Muscle layer of duodenum (tissue), 2 donors: ENCODE measurements around the gene ZNF574.
"Not testable (repeated sequence)": the region's sequence is repeated elsewhere in the genome, so short reads cannot be mapped to it uniquely, and the experiment has no call there.

Experiments
- H3K27ac ChIP-seq: one replicate; pipeline ENCODE4 v1.7.0; 2013; ENCODE audit warnings: mild to moderate bottlenecking, low read length
- H3K27me3 ChIP-seq: one replicate; pipeline ENCODE4 v1.7.0; 2013; ENCODE audit warnings: low read depth, mild to moderate bottlenecking, control low read depth, low read length
- H3K36me3 ChIP-seq, 2 donors: one replicate each; pipeline ENCODE4 v1.7.0; 2013; ENCODE audit warnings: low read length in 2 of 2, control low read depth in 1 of 2, mild to moderate bottlenecking in 1 of 2; ENCODE audit not compliant: insufficient read depth in 2 of 2, control insufficient read depth in 1 of 2
- H3K4me1 ChIP-seq, 2 donors: one replicate each; pipeline ENCODE4 v1.7.0; 2013; ENCODE audit warnings: low read length in 2 of 2, mild to moderate bottlenecking in 2 of 2, control low read depth in 1 of 2, moderate library complexity in 1 of 2; ENCODE audit not compliant: insufficient read depth in 2 of 2, control insufficient read depth in 1 of 2
- H3K4me3 ChIP-seq, 2 donors: one replicate each; pipeline ENCODE4 v1.7.0; 2013; ENCODE audit warnings: low read length in 2 of 2, low read depth in 1 of 2, mild to moderate bottlenecking in 1 of 2
- H3K9me3 ChIP-seq, 2 donors: one replicate each; pipeline ENCODE4 v1.7.0; 2013; ENCODE audit warnings: low read length in 2 of 2, control low read depth in 1 of 2, mild to moderate bottlenecking in 1 of 2; ENCODE audit not compliant: control insufficient read depth in 1 of 2
- donor health status: healthy.

Gene ZNF574

DNA sequence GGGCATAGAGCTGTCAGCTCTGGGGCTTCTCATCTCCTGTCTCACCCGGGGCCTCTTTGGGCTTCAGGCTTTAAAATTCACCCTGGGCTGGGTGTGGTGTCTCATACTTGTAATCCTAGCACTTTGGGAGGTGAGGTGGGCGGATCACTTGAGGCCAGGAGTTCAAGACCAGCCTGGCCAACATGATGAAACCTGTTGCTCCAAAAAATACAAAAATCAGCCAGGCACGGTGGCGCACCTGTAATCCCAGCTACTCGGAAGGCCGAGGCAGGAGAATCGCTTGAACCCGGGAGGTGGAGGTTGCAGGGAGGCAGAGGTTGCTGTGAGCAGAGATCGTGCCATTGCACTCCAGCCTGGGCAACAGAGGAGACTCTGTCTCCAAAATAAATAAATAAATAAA lies 35.5 kb upstream of the ZNF574 start:
- not testable (repeated sequence) for H3K4me3 ChIP-seq, H3K27me3 ChIP-seq, H3K27ac ChIP-seq, H3K9me3 ChIP-seq, H3K4me1 ChIP-seq
- peaks cover 0 to 52% of the 10 kb centered on the region in 2 donors for H3K36me3 ChIP-seq

DNA sequence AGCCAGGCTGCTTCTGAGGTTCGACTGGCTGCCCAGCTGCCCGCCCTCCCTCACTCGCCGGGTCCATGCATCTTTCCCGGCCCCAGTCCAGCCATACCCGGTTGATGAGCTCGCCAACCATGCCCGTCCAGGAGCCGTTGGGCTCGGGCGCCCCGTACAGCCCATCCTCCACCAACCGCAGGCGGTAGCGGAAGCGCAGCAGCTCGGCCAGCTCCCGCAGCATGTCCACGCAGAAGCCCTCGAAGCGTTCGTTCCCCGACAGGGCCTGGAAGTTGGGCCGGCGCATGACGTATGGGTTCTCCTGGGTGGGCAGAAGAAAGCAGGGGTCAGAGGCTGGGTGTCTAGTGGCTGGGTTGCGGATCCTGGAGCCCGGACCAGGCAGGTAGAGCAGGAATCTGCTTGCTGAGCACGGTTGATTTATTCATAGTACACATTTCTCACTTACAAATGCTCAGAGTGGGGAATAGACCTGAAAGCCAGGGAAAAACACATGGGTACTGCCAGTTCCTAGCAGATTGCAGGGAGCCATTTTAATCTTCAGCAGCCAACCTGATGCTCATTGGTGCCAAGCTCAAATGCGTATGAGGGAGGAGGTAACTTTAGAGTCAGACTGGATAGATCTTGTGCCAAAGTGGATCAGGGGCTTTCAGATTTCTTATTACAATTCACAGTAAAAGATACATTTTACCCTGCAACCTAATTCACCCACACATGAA lies 33.4 kb upstream of the ZNF574 start:
- Histone ChIP-seq H3K9me3 (no peaks in the 10 kb centered on the region), H3K27me3 (no peaks in the 10 kb centered on the region), H3K4me3 (no peak overlapping the region), H3K27ac (no peak overlapping the region), H3K4me1 (no peaks in the 10 kb centered on the region), H3K36me3 (peaks cover 0 to 55% of the 10 kb centered on the region in 2 donors)

DNA sequence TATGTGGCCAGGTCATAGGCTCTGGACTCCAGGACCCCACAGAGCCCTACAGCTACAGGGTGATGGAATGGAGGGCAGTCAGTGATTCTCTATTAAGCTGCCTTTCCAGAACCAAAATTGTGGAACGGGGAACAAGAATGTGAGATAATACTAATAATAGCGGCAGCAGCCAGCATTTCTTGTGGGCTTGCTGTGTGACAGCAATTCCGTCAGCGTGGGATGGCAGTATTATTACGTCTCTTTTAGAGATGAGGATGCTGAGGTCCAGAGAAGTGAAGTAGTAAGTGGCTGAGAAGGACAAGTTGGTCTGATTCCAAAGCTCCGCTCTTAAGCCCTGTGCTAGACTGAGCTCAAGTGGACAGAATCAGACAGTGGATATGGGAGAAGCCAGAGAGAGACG lies 30.4 kb upstream of the ZNF574 start:
- Histone ChIP-seq H3K4me3 (no peak overlapping the region), H3K4me1 (no peaks in the 10 kb centered on the region), H3K27me3 (no peaks in the 10 kb centered on the region), H3K9me3 (no peaks in the 10 kb centered on the region), H3K27ac (no peak overlapping the region), H3K36me3 (peaks cover 0 to 42% of the 10 kb centered on the region in 2 donors)

DNA sequence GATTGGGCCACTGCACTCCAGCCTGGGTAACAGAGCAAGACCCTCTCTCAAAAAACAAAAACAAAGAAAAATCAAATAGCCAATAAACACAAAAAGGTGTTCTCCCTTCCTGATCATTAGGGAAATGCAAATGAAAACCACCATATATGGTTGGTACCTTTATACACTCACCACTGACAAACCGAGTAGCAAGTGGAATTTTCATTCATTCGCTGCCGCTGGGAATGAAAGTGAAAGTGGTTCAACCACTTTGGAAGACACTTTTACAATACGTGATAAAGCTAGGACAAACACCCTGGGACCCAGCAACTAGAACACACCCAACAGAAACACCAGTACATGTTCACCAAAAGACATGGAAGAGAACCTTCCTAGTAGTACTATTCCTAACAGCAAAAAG lies 27.0 kb upstream of the ZNF574 start:
- H3K27ac ChIP-seq = no peak overlapping the region
- no peaks in the 10 kb centered on the region for H3K27me3 ChIP-seq
- no peaks in the 10 kb centered on the region for H3K9me3 ChIP-seq
- H3K36me3 ChIP-seq = peaks cover 0 to 45% of the 10 kb centered on the region in 2 donors
- no peaks in the 10 kb centered on the region for H3K4me1 ChIP-seq
- peak overlapping the region in 1 of 2 donors; percentile 55 for H3K4me3 ChIP-seq

DNA sequence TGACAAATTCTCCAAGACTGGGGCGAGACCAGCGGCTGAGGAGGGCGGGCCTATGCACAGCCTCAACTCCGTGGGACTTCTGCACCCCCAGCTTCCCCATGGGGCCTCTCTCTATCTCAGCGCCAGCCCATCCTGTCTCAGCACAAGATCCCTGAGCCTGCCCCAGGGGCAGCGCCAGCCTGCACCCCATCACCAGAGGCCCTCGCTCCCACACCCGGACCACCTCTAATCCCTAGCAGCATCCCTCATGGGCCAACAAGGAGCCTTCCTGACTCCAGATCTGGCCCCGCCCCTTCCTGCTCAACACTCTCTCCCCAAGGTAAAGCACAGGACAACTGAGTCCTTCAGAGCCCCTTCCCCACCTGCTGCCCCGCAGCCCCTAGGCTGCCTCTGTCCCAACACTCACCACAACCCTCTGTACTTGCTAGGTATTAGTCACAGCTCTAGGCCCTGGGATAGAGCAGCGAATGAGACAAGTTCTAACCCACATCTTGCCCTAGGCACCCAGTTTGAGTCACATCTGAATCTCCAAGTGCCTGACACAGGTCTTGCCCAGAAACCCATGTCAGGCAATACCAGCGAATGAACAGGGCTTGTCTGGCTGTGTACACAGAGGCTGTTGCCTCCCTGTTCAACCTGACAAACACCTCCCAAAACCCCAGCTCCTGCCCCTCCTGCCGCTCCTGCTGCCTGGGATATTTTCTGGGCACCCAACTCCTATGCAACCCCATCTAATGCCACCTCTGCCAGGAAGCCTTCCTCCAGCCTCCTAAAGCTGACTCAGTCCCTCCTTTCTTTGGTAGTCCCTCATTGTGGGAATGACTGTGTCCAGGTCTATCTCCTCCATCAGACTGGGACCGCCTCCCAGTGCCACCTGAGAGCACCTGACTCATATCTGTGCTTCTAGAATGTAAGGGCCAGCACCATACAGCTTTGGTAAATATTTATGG lies 24.5 kb upstream of the ZNF574 start:
- H3K27ac ChIP-seq = no peak overlapping the region
- H3K9me3 ChIP-seq = no peaks in the 10 kb centered on the region

DNA sequence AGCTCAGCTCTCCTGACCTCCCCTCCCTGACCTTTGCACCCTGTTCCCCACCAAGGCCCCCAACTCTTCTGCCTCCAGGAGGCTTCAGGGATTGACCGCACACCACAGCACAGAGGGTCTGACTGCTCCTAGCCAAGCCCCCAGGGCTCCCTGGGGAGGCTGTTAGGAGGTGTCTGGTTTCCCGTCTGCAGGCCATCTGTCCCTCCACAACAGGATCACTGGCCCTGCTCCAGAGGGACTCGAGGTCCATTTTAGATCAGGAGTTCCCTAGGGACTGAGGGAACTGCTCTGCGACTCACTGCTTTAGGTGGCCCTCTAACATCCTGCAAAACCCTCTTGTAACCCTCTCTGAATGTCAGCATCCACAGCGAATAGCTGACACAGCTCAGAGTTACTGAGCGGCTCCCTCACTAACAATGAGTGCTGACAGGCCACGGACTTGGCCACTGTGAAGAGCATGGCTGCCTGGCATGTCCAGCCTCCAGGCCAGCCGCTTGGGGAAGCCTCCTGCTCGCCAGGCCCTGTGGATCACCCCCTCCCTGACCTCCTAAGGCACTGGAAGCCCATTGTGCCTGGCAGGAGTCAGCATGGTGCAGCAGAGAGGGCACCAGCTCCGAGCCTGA lies 23.6 kb upstream of the ZNF574 start:
- no peak overlapping the region for H3K4me3 ChIP-seq
- H3K27me3 ChIP-seq = no peaks in the 10 kb centered on the region
- H3K36me3 ChIP-seq = peaks cover 4 to 54% of the 10 kb centered on the region in 2 donors
- H3K4me1 ChIP-seq = no peaks in the 10 kb centered on the region
- H3K9me3 ChIP-seq = no peaks in the 10 kb centered on the region
- no peak overlapping the region for H3K27ac ChIP-seq

More for the DNA sequence above, 24.5 kb upstream of the ZNF574 start:
- Histone ChIP-seq H3K4me3 (no peak overlapping the region), H3K27me3 (no peaks in the 10 kb centered on the region), H3K4me1 (no peaks in the 10 kb centered on the region), H3K36me3 (peaks cover 2 to 46% of the 10 kb centered on the region in 2 donors)

DNA sequence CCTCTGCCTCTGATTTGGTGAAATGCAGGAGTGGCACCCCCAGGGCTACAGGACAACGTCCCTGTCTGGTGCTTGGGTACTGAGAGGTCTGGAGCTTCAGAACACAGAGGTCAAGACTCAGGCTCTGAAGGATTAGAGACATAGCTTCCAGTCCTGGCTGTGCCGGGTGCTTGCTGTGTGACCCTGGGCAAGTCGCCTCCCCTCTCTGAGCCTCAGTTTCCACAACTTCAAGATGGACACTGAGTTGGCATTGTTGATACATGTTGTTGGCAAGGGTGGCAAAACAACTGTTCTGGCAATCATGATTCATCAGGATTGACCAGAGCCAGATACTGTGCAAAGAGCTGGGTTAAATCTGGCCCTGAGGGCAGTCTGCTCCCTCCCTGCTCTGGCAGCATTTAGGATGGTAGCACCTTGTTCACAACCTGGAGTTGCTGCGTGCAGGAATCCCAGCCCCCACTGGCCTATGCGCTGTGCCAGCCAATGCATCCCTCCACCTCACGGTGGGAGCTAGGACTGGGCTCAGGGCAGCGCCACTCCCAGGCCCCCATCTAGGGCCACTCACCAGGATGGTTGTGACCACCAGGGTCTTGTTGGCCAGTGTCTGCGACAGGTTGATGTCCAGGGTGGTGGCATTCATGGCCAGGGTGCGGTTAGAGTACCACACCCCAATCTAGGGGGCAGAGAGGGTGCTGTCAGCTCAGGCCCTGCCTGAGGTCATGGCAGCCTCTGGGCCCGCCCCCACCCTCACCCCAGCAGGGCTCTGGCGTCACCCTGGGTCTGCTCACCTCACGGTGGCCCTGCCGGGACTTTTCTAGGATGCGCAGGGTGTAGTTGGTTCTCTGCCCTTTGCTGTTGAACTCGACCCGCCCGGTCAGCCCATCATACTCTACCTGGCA lies 22.7 kb upstream of the ZNF574 start:
- H3K9me3 ChIP-seq = no peaks in the 10 kb centered on the region
- H3K36me3 ChIP-seq = peaks cover 4 to 54% of the 10 kb centered on the region in 2 donors
- H3K4me1 ChIP-seq = no peaks in the 10 kb centered on the region
- H3K27ac ChIP-seq = no peak overlapping the region
- H3K27me3 ChIP-seq = no peaks in the 10 kb centered on the region
- no peak overlapping the region for H3K4me3 ChIP-seq

DNA sequence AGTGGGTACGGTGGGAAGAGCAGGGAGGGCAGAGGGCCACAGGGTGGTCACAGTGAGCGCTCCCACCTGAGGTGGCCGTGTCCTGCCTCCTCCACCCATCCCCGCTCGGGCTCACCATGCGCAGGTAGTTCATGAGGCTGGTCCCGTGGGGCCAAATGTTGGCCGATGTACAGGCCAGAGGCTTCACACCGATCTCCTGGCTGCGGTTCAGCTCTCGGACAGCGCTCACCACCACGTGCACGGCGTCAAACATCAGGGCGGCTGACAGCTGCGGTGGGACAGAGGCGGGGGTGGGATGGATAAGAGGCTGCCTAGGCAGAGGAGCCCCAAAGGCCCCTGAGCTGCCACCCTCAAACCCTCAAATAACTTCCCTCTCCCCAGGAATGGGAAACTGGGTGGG lies 21.8 kb upstream of the ZNF574 start:
- Histone ChIP-seq H3K27me3 (no peaks in the 10 kb centered on the region), H3K9me3 (no peaks in the 10 kb centered on the region), H3K27ac (no peak overlapping the region), H3K4me1 (no peaks in the 10 kb centered on the region), H3K4me3 (no peak overlapping the region), H3K36me3 (peaks cover 4 to 60% of the 10 kb centered on the region in 2 donors)

DNA sequence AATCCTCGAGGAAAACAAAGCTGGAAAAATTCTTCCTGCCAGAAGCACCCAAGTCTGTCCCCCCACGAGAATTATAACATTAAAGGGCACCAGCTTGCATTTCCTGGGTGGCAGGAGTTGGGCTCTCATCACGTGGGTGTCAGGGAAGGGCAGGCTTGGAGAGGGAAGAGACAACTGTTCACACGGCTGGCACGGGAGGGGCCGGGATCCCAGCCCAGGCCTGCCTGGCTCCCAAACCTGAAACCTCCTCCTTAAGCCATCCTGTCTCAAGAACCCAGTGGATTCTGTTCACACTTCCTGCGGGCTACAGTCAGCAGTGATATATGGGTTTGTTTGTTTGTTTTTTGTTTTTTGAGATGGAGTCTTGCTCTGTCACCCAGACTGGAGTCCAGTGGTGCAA lies 18.1 kb upstream of the ZNF574 start:
- H3K36me3 ChIP-seq = peaks cover 4 to 69% of the 10 kb centered on the region in 2 donors
- H3K27me3 ChIP-seq = no peaks in the 10 kb centered on the region
- no peaks in the 10 kb centered on the region for H3K9me3 ChIP-seq
- H3K4me3 ChIP-seq = no peak overlapping the region
- no peak overlapping the region for H3K27ac ChIP-seq
- H3K4me1 ChIP-seq = no peaks in the 10 kb centered on the region

DNA sequence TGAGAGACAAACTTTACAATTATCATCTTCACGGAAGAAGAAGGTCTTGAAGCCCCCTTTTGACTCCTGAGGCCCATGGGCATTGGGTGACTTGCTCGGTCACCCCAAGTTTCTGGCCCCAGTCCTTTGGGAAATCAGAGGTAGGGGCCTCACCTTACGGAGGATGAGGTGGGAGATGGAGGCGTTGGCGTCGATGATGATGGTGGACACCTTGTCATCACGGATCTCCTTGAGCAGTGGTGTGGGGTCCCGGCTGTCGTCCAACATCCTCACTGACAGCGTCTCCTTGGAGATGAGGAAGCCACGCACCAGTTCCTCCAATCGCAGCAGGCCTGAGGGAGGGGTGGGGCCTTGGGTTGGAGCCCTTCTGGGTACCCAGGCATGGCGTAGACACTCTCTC lies 16.8 kb upstream of the ZNF574 start:
- peaks cover 4 to 56% of the 10 kb centered on the region in 2 donors for H3K36me3 ChIP-seq
- no peaks in the 10 kb centered on the region for H3K4me1 ChIP-seq
- H3K9me3 ChIP-seq = no peaks in the 10 kb centered on the region
- H3K27me3 ChIP-seq = no peaks in the 10 kb centered on the region
- H3K4me3 ChIP-seq = no peak overlapping the region
- no peak overlapping the region for H3K27ac ChIP-seq
